GM06990 (cell line): ENCODE results near the gene OPCML.

ENCODE experiments used
- DNase-seq: peaks from one replicate; pipeline ENCODE4 v3.0.0-alpha.2; 2011; ENCODE audit not compliant: insufficient read length; ENCODE audit errors: extremely low read depth
- H3K27me3 ChIP-seq: replicated peaks from 2 replicates; pipeline ENCODE4 v1.6.0; 2011; ENCODE audit warnings: low read length; ENCODE audit not compliant: control insufficient read depth, insufficient read depth
- H3K36me3 ChIP-seq: 2 replicates; pipeline ENCODE4 v1.5.1; 2011; ENCODE audit warnings: low read length; ENCODE audit not compliant: control insufficient read depth, insufficient read depth
- H3K4me3 ChIP-seq: replicated peaks from 2 replicates; pipeline ENCODE4 v1.5.1; 2011; ENCODE audit warnings: low read depth, mild to moderate bottlenecking, control low read depth, low read length
- TF ChIP-seq, protein P1 (sequence below): IDR thresholded peaks from 2 replicates; pipeline ENCODE4 v1.5.1; 2011; ENCODE audit warnings: low read length, control low read depth, mild to moderate bottlenecking, inconsistent platforms; ENCODE audit not compliant: insufficient read depth, poor library complexity, severe bottlenecking

Gene OPCML

DNA sequence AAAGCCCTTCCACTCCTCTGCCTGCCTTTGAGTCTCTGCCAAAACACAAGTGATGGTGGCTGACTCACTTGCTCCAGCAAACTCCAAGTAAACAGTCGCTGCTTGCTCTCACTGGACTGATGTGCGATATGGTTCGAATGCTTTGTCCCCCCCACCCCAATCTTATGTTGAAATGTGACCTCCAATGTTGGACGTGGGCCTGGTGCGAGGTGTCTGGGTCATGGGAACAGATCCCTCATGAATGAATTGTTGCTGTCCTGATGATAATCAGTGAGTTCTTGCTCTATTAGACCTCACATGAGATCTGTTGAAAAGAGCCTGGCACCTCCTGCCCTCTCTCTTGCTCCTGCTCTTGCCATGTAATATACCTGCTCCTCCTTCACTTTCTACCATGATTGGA lies 747.9 kb downstream of the OPCML start:
- H3K36me3 ChIP-seq, result no peaks in the 10 kb centered on the region
- no peak for DNase-seq
- no peaks in the 10 kb centered on the region for H3K27me3 ChIP-seq
- TF ChIP-seq, protein P1, sequence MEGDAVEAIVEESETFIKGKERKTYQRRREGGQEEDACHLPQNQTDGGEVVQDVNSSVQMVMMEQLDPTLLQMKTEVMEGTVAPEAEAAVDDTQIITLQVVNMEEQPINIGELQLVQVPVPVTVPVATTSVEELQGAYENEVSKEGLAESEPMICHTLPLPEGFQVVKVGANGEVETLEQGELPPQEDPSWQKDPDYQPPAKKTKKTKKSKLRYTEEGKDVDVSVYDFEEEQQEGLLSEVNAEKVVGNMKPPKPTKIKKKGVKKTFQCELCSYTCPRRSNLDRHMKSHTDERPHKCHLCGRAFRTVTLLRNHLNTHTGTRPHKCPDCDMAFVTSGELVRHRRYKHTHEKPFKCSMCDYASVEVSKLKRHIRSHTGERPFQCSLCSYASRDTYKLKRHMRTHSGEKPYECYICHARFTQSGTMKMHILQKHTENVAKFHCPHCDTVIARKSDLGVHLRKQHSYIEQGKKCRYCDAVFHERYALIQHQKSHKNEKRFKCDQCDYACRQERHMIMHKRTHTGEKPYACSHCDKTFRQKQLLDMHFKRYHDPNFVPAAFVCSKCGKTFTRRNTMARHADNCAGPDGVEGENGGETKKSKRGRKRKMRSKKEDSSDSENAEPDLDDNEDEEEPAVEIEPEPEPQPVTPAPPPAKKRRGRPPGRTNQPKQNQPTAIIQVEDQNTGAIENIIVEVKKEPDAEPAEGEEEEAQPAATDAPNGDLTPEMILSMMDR, result no peak
- H3K4me3 ChIP-seq, result no peak overlapping the region

DNA sequence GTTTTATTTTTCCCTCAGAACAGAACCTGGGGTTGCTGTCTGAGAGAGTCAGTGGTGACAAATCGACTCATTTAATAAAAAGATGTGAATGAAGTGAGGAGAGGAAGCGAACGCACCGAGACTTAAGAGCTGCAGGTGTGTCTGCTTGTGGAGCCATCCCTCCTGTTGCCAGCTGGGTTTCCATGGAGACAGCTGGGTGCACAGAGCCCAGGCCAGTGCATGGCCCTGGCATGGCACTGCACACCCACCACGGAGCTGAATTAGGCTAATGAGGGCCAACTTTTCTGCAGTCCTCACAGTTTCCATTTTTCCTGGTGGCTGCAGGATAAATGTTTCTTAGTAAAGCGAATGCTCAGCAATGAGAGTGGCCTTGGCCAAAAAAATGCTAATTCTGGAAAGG lies 750.2 kb downstream of the OPCML start:
- no peaks in the 10 kb centered on the region for H3K27me3 ChIP-seq
- no peak overlapping the region for H3K4me3 ChIP-seq
- no peak for DNase-seq
- TF ChIP-seq, protein P1, result no peak
- no peaks in the 10 kb centered on the region for H3K36me3 ChIP-seq

DNA sequence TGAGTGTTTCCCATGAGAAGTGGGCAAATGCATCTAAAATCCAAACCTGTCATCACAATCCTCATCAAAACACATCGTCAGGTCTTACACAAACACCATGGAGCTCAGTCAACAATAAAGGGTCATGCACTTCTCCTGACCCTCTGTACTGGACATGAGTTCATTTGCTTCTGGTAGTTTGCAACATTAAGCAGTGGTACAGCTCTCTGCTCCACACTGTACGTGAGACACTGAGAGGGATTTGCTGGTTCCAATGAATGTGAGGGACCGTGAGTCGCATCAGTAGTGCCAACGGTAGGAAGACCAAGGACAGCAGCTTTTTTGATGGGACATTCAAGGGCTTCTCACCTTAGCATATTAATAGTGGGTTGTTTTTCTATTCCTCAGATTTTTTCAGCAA lies 752.3 kb downstream of the OPCML start:
- no peak overlapping the region for H3K4me3 ChIP-seq
- H3K27me3 ChIP-seq, result no peaks in the 10 kb centered on the region
- no peak for DNase-seq
- H3K36me3 ChIP-seq, result no peaks in the 10 kb centered on the region
- TF ChIP-seq, protein P1, result no peak

DNA sequence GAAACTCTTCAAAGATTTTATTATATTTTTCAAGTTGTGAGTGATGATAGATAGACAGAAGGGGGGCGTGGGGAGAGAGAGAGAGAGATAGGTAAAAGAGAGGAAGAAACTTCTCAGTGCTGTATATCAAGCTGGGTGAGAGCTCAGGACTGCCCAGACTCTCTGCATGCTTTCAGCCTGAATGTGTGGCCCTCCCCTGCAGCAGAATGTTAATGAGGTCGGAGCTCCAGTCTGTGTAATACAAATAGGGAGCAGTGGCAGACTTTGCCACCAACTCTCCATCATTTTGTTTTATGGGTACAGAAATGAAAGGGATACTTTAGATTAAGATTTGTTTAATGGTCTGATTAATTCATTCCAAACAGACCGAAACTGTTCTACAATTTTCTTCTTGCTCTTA lies 752.8 kb downstream of the OPCML start:
- DNase-seq, result no peak
- H3K27me3 ChIP-seq, result no peaks in the 10 kb centered on the region
- H3K36me3 ChIP-seq, result no peaks in the 10 kb centered on the region
- TF ChIP-seq, protein P1, result no peak
- H3K4me3 ChIP-seq, result no peak overlapping the region

DNA sequence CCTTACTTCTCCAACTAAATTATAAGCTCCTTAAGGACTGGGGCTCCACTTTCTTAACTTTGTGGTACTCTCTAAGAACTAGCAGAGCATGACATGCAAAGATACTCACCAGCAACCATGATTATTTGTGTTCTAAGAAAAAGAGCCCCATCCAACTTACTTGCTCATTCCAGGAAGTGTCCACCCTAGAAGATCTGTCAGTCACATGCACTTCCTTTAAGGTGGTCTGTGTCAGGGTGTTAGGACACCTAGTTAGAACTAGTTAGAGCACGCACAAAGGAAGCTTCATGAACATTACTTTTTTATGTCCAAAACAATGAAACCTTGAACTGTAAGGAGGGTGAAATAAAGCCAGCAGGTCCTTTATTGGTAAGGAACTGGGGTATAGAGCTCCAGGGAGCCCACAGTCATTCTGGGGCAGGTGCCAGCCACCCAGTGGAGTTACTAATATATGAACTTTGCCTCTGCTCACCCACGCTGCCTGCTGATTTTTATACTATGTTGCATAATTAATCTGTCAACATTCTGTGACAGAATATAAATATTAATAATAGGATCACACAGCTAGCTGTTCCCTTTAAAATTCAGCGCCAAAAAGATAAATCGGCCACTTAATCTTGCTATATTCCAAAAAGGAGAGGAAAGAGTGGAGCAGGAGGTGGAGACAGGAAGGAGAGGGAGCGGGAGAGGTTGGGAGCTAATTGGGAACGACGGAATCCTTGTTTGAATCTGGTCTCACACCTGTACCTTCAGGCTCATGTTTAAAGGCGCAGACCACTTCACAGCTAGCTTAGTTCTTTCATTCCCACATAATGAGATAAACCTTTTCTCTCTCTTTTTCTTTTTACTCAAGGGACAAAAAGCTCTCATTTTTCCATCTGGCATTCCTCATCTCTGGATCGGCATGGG lies 755.0 kb downstream of the OPCML start:
- Histone ChIP-seq H3K4me3 (no peak overlapping the region), H3K36me3 (no peaks in the 10 kb centered on the region), H3K27me3 (no peaks in the 10 kb centered on the region)
- DNase-seq, result no peak
- TF ChIP-seq, protein P1, result no peak
